Thyroid gland (tissue), 4 donors: ENCODE data around the gene CPVL. TPM values are rescaled to one million over a fixed set of nuclear protein-coding genes. Genes with fewer than 3 reads are reported as not detected.

ENCODE experiments used
- DNase-seq, 2 donors: peaks; one replicate each; pipeline ENCODE4 v3.0.0-alpha.2; 2019
- H3K27ac ChIP-seq, 3 donors: fragments of 200-600 bp; sonication (generic); 1 replicate in 2 of 3; 2 replicates in 1 of 3; pipeline ENCODE4 v1.5.1; 2016 to 2019; ENCODE audit warnings: mild to moderate bottlenecking in 1 of 3, moderate library complexity in 1 of 3
- H3K27me3 ChIP-seq: fragments of 200-600 bp; sonication (generic); one replicate; pipeline ENCODE4 v1.5.1; 2019
- H3K36me3 ChIP-seq, 2 donors: fragments of 200-600 bp; sonication (generic); one replicate each; pipeline ENCODE4 v1.5.1; 2016 to 2019
- H3K4me1 ChIP-seq, 2 donors: fragments of 200-600 bp; sonication (generic); one replicate each; pipeline ENCODE4 v1.5.1; 2017 to 2019
- H3K4me3 ChIP-seq, 3 donors: fragments of 200-600 bp; sonication (generic); replicated peaks in 1 of 3; 1 replicate in 2 of 3; 2 replicates in 1 of 3; pipeline ENCODE4 v1.5.1; 2016; ENCODE audit warnings: mild to moderate bottlenecking in 1 of 3
- H3K9me3 ChIP-seq: fragments of 200-600 bp; sonication (generic); one replicate; pipeline ENCODE4 v1.5.1; 2017
- CTCF ChIP-seq, 6 experiments: fragments of 200-600 bp in 3 of 6; fragments of 450-650 bp in 3 of 6; sonication (generic) in 3 of 6; IDR thresholded peaks; one replicate each; pipeline ENCODE4 v1.5.1; 2016 to 2019; ENCODE audit warnings: antibody characterized with exemption in 6 of 6, mild to moderate bottlenecking in 2 of 6, inconsistent platforms in 1 of 6, moderate library complexity in 1 of 6
- POLR2A ChIP-seq, 2 donors: fragments of 450-650 bp; IDR thresholded peaks; one replicate each; pipeline ENCODE4 v1.6.1; 2017; ENCODE audit warnings: antibody characterized with exemption in 2 of 2, mild to moderate bottlenecking in 2 of 2, moderate library complexity in 1 of 2
- WGBS, 2 donors: methylation state at CpG; one replicate each; pipeline ENCODE4 v1.1.5; 2017; 5-methylcytosine and 5-hydroxymethylcytosine counted together
- intact Hi-C: fragments of 100-400 bp; cut with DNase I; formaldehyde crosslinking; loops from one replicate; pipeline ENCODE4 v1.15.1; 2023
- total RNA-seq, 4 donors: library from RNA; depleted of rRNA; stranded (reverse); fragments of >200 nt; gene quantifications; one replicate each; pipeline ENCODE4 v1.2.3, GENCODE V29; 2016

CPVL gene
- total RNA-seq, 4 donors from 2014 or later = 79.8 to 182 (median 111) TPM

- H3K36me3 ChIP-seq = no peaks in the 10 kb centered on the region
- H3K9me3 ChIP-seq = no peaks in the 10 kb centered on the region
- intact Hi-C loops = no loop called here
- H3K27ac ChIP-seq = no peak overlapping the region
- TF ChIP-seq POLR2A (IDR thresholded peaks at IDR 0.05) = no peak
- no peak for TF ChIP-seq CTCF (IDR thresholded peaks at IDR 0.05)
- no peak for DNase-seq
- WGBS, 2 donors = 83 to 90% methylated on average over 3 of the region's 3 CpGs
- no peak overlapping the region for H3K4me3 ChIP-seq
- H3K27me3 ChIP-seq = no peaks in the 10 kb centered on the region
- H3K4me1 ChIP-seq = peaks cover 14 to 22% of the 10 kb centered on the region in 2 donors
Measured at GRCh38 chr7:29126804-29127203, 19.5 kb downstream of the CPVL start.

GRCh38 chr7:29123626-29124190, 22.6 kb downstream of the CPVL start:
- Histone ChIP-seq H3K4me3 (no peak overlapping the region), H3K27me3 (no peaks in the 10 kb centered on the region), H3K36me3 (no peaks in the 10 kb centered on the region), H3K4me1 (peaks cover 14 to 21% of the 10 kb centered on the region in 2 donors), H3K27ac (no peak overlapping the region), H3K9me3 (no peaks in the 10 kb centered on the region)
- 90 to 95% methylated on average over 1 of the region's 1 CpG for WGBS, 2 donors
- no peak for DNase-seq
- TF ChIP-seq POLR2A (IDR thresholded peaks at IDR 0.05) = no peak
- TF ChIP-seq CTCF (IDR thresholded peaks at IDR 0.05) = no peak
- intact Hi-C loops = no loop called here

- Histone ChIP-seq H3K9me3 (no peaks in the 10 kb centered on the region), H3K27me3 (no peaks in the 10 kb centered on the region), H3K27ac (no peak overlapping the region), H3K36me3 (no peaks in the 10 kb centered on the region), H3K4me1 (peaks cover 8 to 12% of the 10 kb centered on the region in 2 donors), H3K4me3 (no peak overlapping the region)
- intact Hi-C loops = no loop called here
- TF ChIP-seq POLR2A (IDR thresholded peaks at IDR 0.05) (no peak), CTCF (IDR thresholded peaks at IDR 0.05) (no peak)
- 92 to 96% methylated on average over 2 of the region's 2 CpGs for WGBS, 2 donors
- no peak for DNase-seq
Measured at GRCh38 chr7:29122759-29123158, 23.6 kb downstream of the CPVL start.

GRCh38 chr7:29122081-29122480, 24.3 kb downstream of the CPVL start:
- H3K4me1 ChIP-seq = peaks cover 2 to 6% of the 10 kb centered on the region in 2 donors

More at GRCh38 chr7:29122081-29122480, 24.3 kb downstream of the CPVL start:
- H3K36me3 ChIP-seq = no peaks in the 10 kb centered on the region
- WGBS, 2 donors = 68 to 73% methylated on average over 5 of the region's 5 CpGs
- DNase-seq = no peak
- no peak overlapping the region for H3K4me3 ChIP-seq
- intact Hi-C loops = no loop called here
- H3K27me3 ChIP-seq = no peaks in the 10 kb centered on the region
- no peak for TF ChIP-seq POLR2A (IDR thresholded peaks at IDR 0.05)
- TF ChIP-seq CTCF (IDR thresholded peaks at IDR 0.05) = no peak
- H3K27ac ChIP-seq = no peak overlapping the region
- no peaks in the 10 kb centered on the region for H3K9me3 ChIP-seq
